Activated CD8-positive, alpha-beta memory T cell treated with anti-CD3 and anti-CD28 coated beads, Interleukin-2, amount 50 U/mL, for 4 hours (primary cell): Measurements from ENCODE around the gene PGLYRP3.

Experiments used
- DNase-seq: peaks from one replicate; pipeline ENCODE4 v3.0.0-alpha.2; 2020

The PGLYRP3 gene

GRCh38 chr1:153310526-153310925 is 2.2 kb downstream of the PGLYRP3 start:
- DNase-seq: no peak

GRCh38 chr1:153309441-153309840 is 3.3 kb downstream of the PGLYRP3 start:
- DNase-seq: no peak

GRCh38 chr1:153308540-153308939 is 4.2 kb downstream of the PGLYRP3 start:
- no peak for DNase-seq

- DNase-seq: no peak
Observed at GRCh38 chr1:153307221-153307600, 5.5 kb downstream of the PGLYRP3 start.

- DNase-seq: no peak
Observed at GRCh38 chr1:153306303-153307220, 6.2 kb downstream of the PGLYRP3 start.

GRCh38 chr1:153305682-153306081 is 7.1 kb downstream of the PGLYRP3 start:
- no peak for DNase-seq

- DNase-seq: no peak
Observed at GRCh38 chr1:153302308-153302707, 10.4 kb downstream of the PGLYRP3 start.

- no peak for DNase-seq
Observed at GRCh38 chr1:153293851-153294250, 18.9 kb downstream of the PGLYRP3 start.

GRCh38 chr1:153293480-153293775 is 19.3 kb downstream of the PGLYRP3 start:
- no peak for DNase-seq

- no peak for DNase-seq
Observed at GRCh38 chr1:153292740-153293479, 19.8 kb downstream of the PGLYRP3 start.

GRCh38 chr1:153292185-153292584 is 20.6 kb downstream of the PGLYRP3 start:
- DNase-seq: no peak

- no peak for DNase-seq
Observed at GRCh38 chr1:153291514-153291913, 21.2 kb downstream of the PGLYRP3 start.

GRCh38 chr1:153288634-153289275 is 24.0 kb downstream of the PGLYRP3 start:
- no peak for DNase-seq

- DNase-seq: no peak
Observed at GRCh38 chr1:153277852-153278251, 34.9 kb downstream of the PGLYRP3 start.

- DNase-seq: no peak
Observed at GRCh38 chr1:153272186-153272585, 40.6 kb downstream of the PGLYRP3 start.

GRCh38 chr1:153271711-153272110 is 41.0 kb downstream of the PGLYRP3 start:
- no peak for DNase-seq

- DNase-seq: no peak
Observed at GRCh38 chr1:153265457-153265856, 47.3 kb downstream of the PGLYRP3 start.

- DNase-seq: no peak
Observed at GRCh38 chr1:153262462-153263157, 50.1 kb downstream of the PGLYRP3 start.

GRCh38 chr1:153262070-153262366 is 50.7 kb downstream of the PGLYRP3 start:
- DNase-seq: no peak

- DNase-seq: peak; percentile 40
Observed at GRCh38 chr1:153261281-153262069, 51.3 kb downstream of the PGLYRP3 start.

GRCh38 chr1:153260585-153261280 is 52.0 kb downstream of the PGLYRP3 start:
- DNase-seq: peak; percentile 22

- DNase-seq: no peak
Observed at GRCh38 chr1:153259387-153259786, 53.4 kb downstream of the PGLYRP3 start, which contains the start of gene LORICRIN. TSS of gene LORICRIN (plus strand) at chr1:153259687. CDS start at chr1:153260950, 1,263 bp downstream.
